Jurkat, Clone E6-1 (cell line): Measurements from ENCODE around the gene ITGA6.

Source experiments
- DNase-seq: peaks from one replicate; pipeline ENCODE4 v3.0.0-alpha.2; 2011; ENCODE audit warnings: low read depth, low spot score
- H3K4me3 ChIP-seq: 2 replicates; pipeline ENCODE4 v1.5.1; 2011; ENCODE audit warnings: mild to moderate bottlenecking, low read length, control low read depth, moderate library complexity

ITGA6 gene

GRCh38 chr2:172415157-172415864 is 12.1 kb upstream of the ITGA6 start:
- no peak for DNase-seq
- H3K4me3 ChIP-seq: no peak overlapping the region

GRCh38 chr2:172415865-172416183 is 11.6 kb upstream of the ITGA6 start:
- no peak overlapping the region for H3K4me3 ChIP-seq
- no peak for DNase-seq

GRCh38 chr2:172416447-172417058 is 10.8 kb upstream of the ITGA6 start:
- no peak overlapping the region for H3K4me3 ChIP-seq
- DNase-seq: no peak

- no peak overlapping the region for H3K4me3 ChIP-seq
- DNase-seq: no peak
Observed at GRCh38 chr2:172420216-172420615, 7.2 kb upstream of the ITGA6 start.

- DNase-seq: peak; percentile 91
- H3K4me3 ChIP-seq: no peak overlapping the region
Observed at GRCh38 chr2:172423160-172423559, 4.2 kb upstream of the ITGA6 start.

- no peak for DNase-seq
Observed at GRCh38 chr2:172425336-172425735, 2.0 kb upstream of the ITGA6 start.

GRCh38 chr2:172426635-172427255 is 641 bp upstream of the ITGA6 start:
- no peak for DNase-seq

More at GRCh38 chr2:172425336-172425735, 2.0 kb upstream of the ITGA6 start:
- H3K4me3 ChIP-seq: no peak overlapping the region

GRCh38 chr2:172427990-172428831 is 825 bp downstream of the ITGA6 start:
- peak overlapping the region; percentile 59 for H3K4me3 ChIP-seq
- peak; percentile 49 for DNase-seq

More at GRCh38 chr2:172426635-172427255, 641 bp upstream of the ITGA6 start:
- peak overlapping the region; percentile 59 for H3K4me3 ChIP-seq

GRCh38 chr2:172428832-172429210 is 1.4 kb downstream of the ITGA6 start:
- no peak for DNase-seq
- H3K4me3 ChIP-seq: no peak overlapping the region

- DNase-seq: no peak
- H3K4me3 ChIP-seq: no peak overlapping the region
Observed at GRCh38 chr2:172429301-172429968, 2.0 kb downstream of the ITGA6 start.

- no peak overlapping the region for H3K4me3 ChIP-seq
- DNase-seq: no peak
Observed at GRCh38 chr2:172430027-172430426, 2.6 kb downstream of the ITGA6 start.

- no peak for DNase-seq
- H3K4me3 ChIP-seq: no peak overlapping the region
Observed at GRCh38 chr2:172430678-172431077, 3.3 kb downstream of the ITGA6 start.

- H3K4me3 ChIP-seq: no peak overlapping the region
- no peak for DNase-seq
Observed at GRCh38 chr2:172431463-172431862, 4.1 kb downstream of the ITGA6 start.

GRCh38 chr2:172431993-172432392 is 4.6 kb downstream of the ITGA6 start:
- no peak for DNase-seq
- H3K4me3 ChIP-seq: no peak overlapping the region

- no peak overlapping the region for H3K4me3 ChIP-seq
- DNase-seq: no peak
Observed at GRCh38 chr2:172433144-172433543, 5.8 kb downstream of the ITGA6 start.

- H3K4me3 ChIP-seq: no peak overlapping the region
- peak; percentile 85 for DNase-seq
Observed at GRCh38 chr2:172434821-172435605, 7.6 kb downstream of the ITGA6 start.

GRCh38 chr2:172435606-172435911 is 8.2 kb downstream of the ITGA6 start:
- no peak overlapping the region for H3K4me3 ChIP-seq
- DNase-seq: no peak

- no peak for DNase-seq
- H3K4me3 ChIP-seq: no peak overlapping the region
Observed at GRCh38 chr2:172436889-172437288, 9.5 kb downstream of the ITGA6 start.
